Colonic mucosa (tissue), 4 donors: ENCODE measurements around the gene CCDC18. TPM values are rescaled to one million over a fixed set of nuclear protein-coding genes. Genes with fewer than 3 reads are reported as not detected.
"Not testable (repeated sequence)": the region's sequence is repeated elsewhere in the genome, so short reads cannot be mapped to it uniquely, and the experiment has no call there.

Experiments
- DNase-seq: peaks from one replicate; pipeline ENCODE4 v3.0.0-alpha.2; 2020
- H3K27ac ChIP-seq: fragments of 200-600 bp; one replicate; pipeline ENCODE4 v1.8.0; 2021
- H3K27me3 ChIP-seq: fragments of 200-600 bp; one replicate; pipeline ENCODE4 v1.8.0; 2021
- H3K36me3 ChIP-seq: fragments of 200-600 bp; one replicate; pipeline ENCODE4 v1.8.0; 2021
- H3K4me1 ChIP-seq: fragments of 200-600 bp; one replicate; pipeline ENCODE4 v1.8.0; 2021; ENCODE audit warnings: mild to moderate bottlenecking
- H3K4me3 ChIP-seq: fragments of 200-600 bp; one replicate; pipeline ENCODE4 v1.8.0; 2021
- H3K9ac ChIP-seq, 2 donors: one replicate each; pipeline ENCODE4 v1.7.0; 2013; ENCODE audit warnings: control low read depth in 2 of 2, low read depth in 2 of 2, low read length in 2 of 2
- H3K9me3 ChIP-seq: fragments of 200-600 bp; one replicate; pipeline ENCODE4 v1.8.0; 2021
- CTCF ChIP-seq: fragments of 200-600 bp; IDR thresholded peaks from one replicate; pipeline ENCODE4 v1.8.0; 2022; ENCODE audit warnings: antibody characterized with exemption, mild to moderate bottlenecking
- intact Hi-C: fragments of 100-400 bp; cut with DNase I; formaldehyde crosslinking; loops from one replicate; pipeline ENCODE4 v1.14.1; 2022
- total RNA-seq, 2 donors: library from RNA; stranded (reverse); fragmentation: NEBNext Ultra II Directional in 1 of 2; extraction: Animal tissue kit (Norgen Biotek cat#: 25700) in 1 of 2; gene quantifications; one replicate each; pipeline ENCODE4 v1.2.1, GENCODE V29; 2021
- donor health status: healthy.
- donor health status: DM: no; HTN: no; CAD: no.
- donor health status: DM: no; HTN: no; CAD: no.

CCDC18 gene
- total RNA-seq, 2 donors from 2014 or later, result 4.2 to 7.6 TPM

DNA sequence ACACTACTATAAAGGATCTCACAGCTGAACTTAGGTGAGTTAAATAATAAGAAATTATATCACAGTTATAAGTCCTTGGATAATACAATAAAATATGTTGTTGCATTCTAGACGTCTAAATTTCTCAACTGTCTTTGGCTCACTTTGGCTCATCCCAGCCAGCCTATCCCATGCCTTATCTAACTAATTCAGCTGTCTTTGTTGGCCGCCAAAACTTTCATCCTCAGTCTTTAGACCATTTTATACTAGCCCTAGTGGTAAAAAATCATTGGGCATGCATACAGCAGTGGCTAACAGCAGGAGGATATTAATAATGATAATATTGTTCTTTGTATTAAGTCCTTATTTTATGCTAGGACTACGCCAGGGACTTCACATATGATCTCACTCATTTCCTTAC lies 59.3 kb downstream of the CCDC18 start:
- H3K27ac ChIP-seq, result no peak overlapping the region
- DNase-seq, result no peak
- intact Hi-C loops, result no loop called here
- H3K9ac ChIP-seq, result no peak overlapping the region
- no peaks in the 10 kb centered on the region for H3K9me3 ChIP-seq
- no peak for TF ChIP-seq CTCF
- no peak overlapping the region for H3K4me3 ChIP-seq
- H3K27me3 ChIP-seq, result no peaks in the 10 kb centered on the region
- no peaks in the 10 kb centered on the region for H3K36me3 ChIP-seq
- H3K4me1 ChIP-seq, result no peaks in the 10 kb centered on the region

DNA sequence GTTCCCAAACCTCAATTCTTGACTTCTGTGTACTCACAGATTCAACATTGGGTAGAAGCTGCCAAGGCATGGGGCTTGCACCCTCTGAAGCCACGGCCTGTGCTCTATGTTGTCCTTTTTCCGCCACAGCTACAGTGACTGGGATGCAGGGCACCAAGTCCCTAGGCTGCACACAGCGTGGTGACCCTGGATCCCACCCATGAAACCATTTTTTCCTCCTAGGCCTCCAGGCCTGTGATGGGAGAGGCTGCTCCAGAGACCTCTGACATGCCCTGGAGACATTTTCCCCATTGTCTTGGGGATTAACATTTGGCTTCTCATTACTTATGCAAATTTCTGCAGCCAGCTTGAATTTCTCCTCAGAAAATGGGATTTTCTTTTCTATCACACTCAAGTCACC lies 62.7 kb downstream of the CCDC18 start:
- DNase-seq, H3K9ac ChIP-seq, H3K9me3 ChIP-seq, H3K27me3 ChIP-seq, H3K4me3 ChIP-seq, H3K36me3 ChIP-seq, H3K4me1 ChIP-seq, intact Hi-C loops, H3K27ac ChIP-seq: not testable (repeated sequence)

DNA sequence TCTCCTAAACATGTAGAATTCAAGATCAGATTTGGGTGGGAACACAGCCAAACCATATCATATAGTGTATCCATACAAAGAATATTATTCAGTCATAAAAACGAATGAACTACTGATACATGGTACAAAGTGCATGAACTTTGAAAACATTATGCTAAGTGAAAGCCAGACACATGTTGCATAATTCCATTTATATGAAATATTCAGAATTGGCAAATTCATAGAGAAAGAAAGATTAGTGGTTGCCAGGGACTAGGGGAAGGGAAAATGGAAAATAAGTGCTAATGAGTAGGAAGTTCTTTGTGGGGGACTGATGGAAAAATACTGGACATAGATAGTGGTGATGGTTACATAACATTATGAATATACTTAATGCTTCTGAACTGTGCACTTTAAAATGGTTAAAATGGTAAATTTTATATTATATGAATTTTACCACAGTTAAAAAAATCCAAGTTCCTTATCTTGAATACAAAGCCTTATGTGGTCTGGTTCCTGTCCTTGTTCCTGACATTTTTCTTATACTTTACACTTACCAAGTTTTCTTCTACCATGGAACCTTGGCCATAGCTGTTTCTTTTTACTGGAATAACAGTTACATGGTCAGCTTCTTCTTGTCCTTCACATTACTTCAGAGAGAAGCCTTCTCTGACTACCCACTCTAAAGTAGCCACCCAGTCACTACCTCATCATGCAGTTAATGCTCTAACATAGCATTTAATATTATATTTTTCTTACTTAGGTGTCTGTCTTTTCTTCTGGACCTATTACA lies 64.0 kb downstream of the CCDC18 start:
- Histone ChIP-seq H3K9me3 (no peaks in the 10 kb centered on the region), H3K36me3 (no peaks in the 10 kb centered on the region), H3K4me3 (no peak overlapping the region), H3K9ac (no peak overlapping the region), H3K27ac (no peak overlapping the region), H3K4me1 (no peaks in the 10 kb centered on the region), H3K27me3 (no peaks in the 10 kb centered on the region)
- no peak for TF ChIP-seq CTCF
- intact Hi-C loops, result no loop called here
- DNase-seq, result no peak

GRCh38 chr1:93251966-93252365 lies 71.4 kb downstream of the CCDC18 start:
- no peak for TF ChIP-seq CTCF
- Histone ChIP-seq H3K27ac (no peak overlapping the region), H3K4me3 (no peak overlapping the region), H3K36me3 (no peaks in the 10 kb centered on the region), H3K9me3 (no peaks in the 10 kb centered on the region), H3K4me1 (no peaks in the 10 kb centered on the region), H3K9ac (no peak overlapping the region), H3K27me3 (no peaks in the 10 kb centered on the region)
- no peak for DNase-seq
- intact Hi-C loops, result no loop called here

GRCh38 chr1:93252598-93252997 lies 72.1 kb downstream of the CCDC18 start:
- TF ChIP-seq CTCF, result no peak
- no peak overlapping the region for H3K27ac ChIP-seq
- H3K9ac ChIP-seq, result no peak overlapping the region
- H3K27me3 ChIP-seq, result no peaks in the 10 kb centered on the region
- intact Hi-C loops, result no loop called here
- no peak overlapping the region for H3K4me3 ChIP-seq
- H3K9me3 ChIP-seq, result no peaks in the 10 kb centered on the region
- H3K4me1 ChIP-seq, result no peaks in the 10 kb centered on the region
- no peaks in the 10 kb centered on the region for H3K36me3 ChIP-seq
- DNase-seq, result no peak

- Histone ChIP-seq H3K4me1 (no peaks in the 10 kb centered on the region), H3K4me3 (no peak overlapping the region), H3K9me3 (no peaks in the 10 kb centered on the region), H3K27me3 (no peaks in the 10 kb centered on the region), H3K27ac (no peak overlapping the region), H3K36me3 (no peaks in the 10 kb centered on the region), H3K9ac (no peak overlapping the region)
- no peak for TF ChIP-seq CTCF
- intact Hi-C loops, result no loop called here
- DNase-seq, result no peak
Measured at GRCh38 chr1:93253516-93253915, 73.0 kb downstream of the CCDC18 start.
